SU-DHL-6 (cell line): ENCODE measurements around the gene MAML3.

Experiments used
- CTCF ChIP-seq: fragments of 200-600 bp; sonication (generic); IDR thresholded peaks from one replicate; pipeline ENCODE4 v1.5.1; 2017; ENCODE audit warnings: antibody characterized with exemption, mild to moderate bottlenecking, low read length, moderate library complexity; ENCODE audit not compliant: insufficient read depth, poor library complexity, severe bottlenecking
- EZH2phosphoT487 ChIP-seq: fragments of 200-600 bp; sonication (generic), shearing (Covaris generic); conservative IDR thresholded peaks from 2 replicates; pipeline ENCODE4 v1.6.1; 2018; ENCODE audit warnings: mild to moderate bottlenecking, antibody characterized with exemption, low read length, moderate library complexity, mixed read lengths

GRCh38 chr4:139774759-139775487 lies 379.1 kb downstream of the MAML3 start:
- no peak for TF ChIP-seq CTCF
- TF ChIP-seq EZH2phosphoT487 = no peak
